Thymus (tissue), 11 donors: Measurements from ENCODE around the gene FAF1. TPM values are rescaled to one million over a fixed set of nuclear protein-coding genes. Genes with fewer than 3 reads are reported as not detected.

ENCODE experiments used
- DNase-seq, 9 donors: peaks; one replicate each; pipeline ENCODE4 v3.0.0-alpha.2; 2013; ENCODE audit warnings: low spot score in 9 of 9, low read depth in 6 of 9, missing footprints in 1 of 9
- H3K27ac ChIP-seq, 2 donors: one replicate each; pipeline ENCODE4 v1.5.1; 2013; ENCODE audit warnings: control low read depth in 1 of 2, low read depth in 1 of 2, low read length in 1 of 2, mild to moderate bottlenecking in 1 of 2, moderate library complexity in 1 of 2
- H3K27me3 ChIP-seq, 2 donors: one replicate each; pipeline ENCODE4 v1.5.1; 2013; ENCODE audit warnings: low read length in 1 of 2; ENCODE audit not compliant: control insufficient read depth in 2 of 2, insufficient read depth in 1 of 2
- H3K36me3 ChIP-seq, 2 donors: one replicate each; pipeline ENCODE4 v1.5.1; 2013; ENCODE audit warnings: low read length in 1 of 2, mild to moderate bottlenecking in 1 of 2, moderate library complexity in 1 of 2; ENCODE audit not compliant: control insufficient read depth in 2 of 2, insufficient read depth in 2 of 2
- H3K4me1 ChIP-seq, 2 donors: one replicate each; pipeline ENCODE4 v1.5.1; 2013; ENCODE audit warnings: low read length in 2 of 2; ENCODE audit not compliant: control insufficient read depth in 2 of 2, insufficient read depth in 2 of 2
- H3K4me3 ChIP-seq, 2 donors: one replicate each; pipeline ENCODE4 v1.5.1; 2013; ENCODE audit warnings: low read length in 2 of 2, control low read depth in 1 of 2, mild to moderate bottlenecking in 1 of 2
- H3K9me3 ChIP-seq, 2 donors: one replicate each; pipeline ENCODE4 v1.5.1; 2013; ENCODE audit warnings: low read length in 1 of 2, mild to moderate bottlenecking in 1 of 2; ENCODE audit not compliant: control insufficient read depth in 2 of 2, insufficient read depth in 1 of 2
- WGBS: extraction: QIAGEN DNeasy Blood & Tissue Kit; methylation state at CpG from one replicate; pipeline ENCODE4 v1.1.7; 2013; 5-methylcytosine and 5-hydroxymethylcytosine counted together
- polyA plus RNA-seq: library from polyadenylated mRNA; stranded (reverse); fragments of 200-250 nt; gene quantifications from one replicate; pipeline ENCODE4 v1.2.3, GENCODE V29; 2013
- total RNA-seq: library from RNA; stranded (reverse); fragments of 120-200 nt; gene quantifications from one replicate; pipeline ENCODE4 v1.2.4, GENCODE V29; 2013
- donor health status: healthy.

Gene FAF1
- total and polyA plus RNA-seq, 2 donors = 39.1 to 66.3 TPM

DNA sequence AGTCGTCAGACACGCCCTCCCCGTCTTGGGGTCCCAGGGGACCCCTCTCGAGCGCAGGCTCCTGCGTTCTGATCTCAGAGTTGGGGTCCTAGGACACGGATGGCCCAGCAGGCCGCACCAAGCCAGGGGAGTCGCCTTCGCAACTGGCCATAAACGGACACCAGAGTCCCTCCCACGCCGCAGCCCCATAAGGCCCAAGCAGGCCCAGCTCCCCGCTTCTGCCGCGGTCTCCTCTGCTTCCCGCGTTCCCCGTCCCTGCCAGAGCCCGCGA lies 537.5 kb downstream of the FAF1 start:
- no peaks in the 10 kb centered on the region for H3K9me3 ChIP-seq
- H3K27ac ChIP-seq = no peak overlapping the region
- 8% methylated on average over 21 of the region's 21 CpGs for WGBS
- no peaks in the 10 kb centered on the region for H3K36me3 ChIP-seq
- H3K4me3 ChIP-seq = no peak overlapping the region
- DNase-seq = no peak
- H3K4me1 ChIP-seq = peaks cover 14 to 29% of the 10 kb centered on the region in 2 donors
- peaks cover 97 to 98% of the 10 kb centered on the region in 2 donors for H3K27me3 ChIP-seq

DNA sequence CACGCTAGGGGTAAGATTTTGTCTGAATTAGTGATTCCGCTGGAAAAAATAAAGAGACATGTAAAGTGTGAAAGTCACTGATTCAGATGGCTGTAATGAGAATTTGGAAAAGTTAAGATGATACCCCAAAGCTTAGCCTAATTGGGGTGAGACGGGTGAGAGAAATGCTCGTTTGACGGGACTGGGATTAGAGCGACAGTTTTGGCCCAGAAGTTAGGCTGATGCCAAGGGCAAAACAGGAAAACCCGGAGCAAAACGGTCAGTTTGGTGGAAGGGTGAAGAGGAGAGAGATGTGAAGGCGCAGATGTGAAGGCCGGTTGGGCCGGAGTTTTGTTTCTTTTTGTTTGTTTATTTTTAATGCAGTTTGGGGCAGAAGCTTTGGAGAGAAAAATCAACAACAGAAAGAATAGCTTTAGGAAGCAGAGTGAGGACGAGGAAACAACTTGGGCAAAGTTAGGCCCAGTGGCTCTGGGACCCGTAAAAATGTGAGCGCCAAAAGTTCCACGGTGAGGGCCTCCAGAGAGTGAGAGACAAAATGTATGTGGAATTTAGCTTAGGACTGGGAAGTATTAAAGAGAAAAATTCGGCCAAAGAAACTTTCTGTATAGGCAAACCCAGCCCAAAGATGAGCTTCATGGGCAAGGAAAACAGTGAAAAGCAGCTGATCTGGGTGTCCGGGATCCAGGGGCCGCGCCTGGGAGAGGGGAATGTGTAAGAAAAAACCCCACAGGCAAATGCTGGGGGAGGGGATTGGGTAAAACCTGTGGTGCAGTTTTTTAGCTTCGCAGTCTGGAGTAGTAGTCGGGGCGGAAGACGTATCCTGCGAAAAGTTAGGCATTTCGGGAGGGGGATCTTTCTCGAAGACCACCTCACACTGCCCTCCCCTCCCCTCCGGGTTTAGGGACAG lies 538.0 kb downstream of the FAF1 start:
- no peak for DNase-seq
- Histone ChIP-seq H3K9me3 (peaks cover 0 to 4% of the 10 kb centered on the region in 2 donors), H3K4me1 (peaks cover 14 to 29% of the 10 kb centered on the region in 2 donors), H3K4me3 (no peak overlapping the region), H3K27me3 (peaks cover 98% of the 10 kb centered on the region in 2 donors), H3K27ac (no peak overlapping the region), H3K36me3 (no peaks in the 10 kb centered on the region)
- 21% methylated on average over 27 of the region's 27 CpGs for WGBS

DNA sequence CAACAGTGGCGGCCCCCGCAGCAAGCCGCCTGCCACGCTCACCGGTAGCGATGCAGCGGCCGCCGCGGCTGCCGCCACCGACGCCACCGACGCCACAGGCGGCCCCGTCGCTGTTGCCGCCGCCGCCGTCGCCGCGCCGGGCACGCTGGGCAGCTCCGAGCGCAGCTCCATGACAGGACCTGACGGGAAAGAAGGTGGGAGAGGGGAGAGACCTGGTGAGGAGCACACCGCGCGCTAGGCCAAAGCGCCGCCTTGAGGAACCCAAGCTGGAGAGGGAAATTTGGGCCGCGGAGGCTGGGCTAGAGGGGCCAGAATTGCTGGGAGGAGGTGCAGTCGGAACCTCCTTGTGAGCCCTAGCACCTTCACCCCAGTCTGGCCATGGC lies 538.7 kb downstream of the FAF1 start:
- peaks cover 0 to 4% of the 10 kb centered on the region in 2 donors for H3K9me3 ChIP-seq
- H3K4me3 ChIP-seq = peak overlapping the region in 1 of 2 donors; percentile 15
- H3K4me1 ChIP-seq = peaks cover 14 to 29% of the 10 kb centered on the region in 2 donors
- H3K36me3 ChIP-seq = no peaks in the 10 kb centered on the region
- DNase-seq = no peak
- H3K27me3 ChIP-seq = peaks cover 98% of the 10 kb centered on the region in 2 donors
- H3K27ac ChIP-seq = no peak overlapping the region
- 8% methylated on average over 38 of the region's 38 CpGs for WGBS

DNA sequence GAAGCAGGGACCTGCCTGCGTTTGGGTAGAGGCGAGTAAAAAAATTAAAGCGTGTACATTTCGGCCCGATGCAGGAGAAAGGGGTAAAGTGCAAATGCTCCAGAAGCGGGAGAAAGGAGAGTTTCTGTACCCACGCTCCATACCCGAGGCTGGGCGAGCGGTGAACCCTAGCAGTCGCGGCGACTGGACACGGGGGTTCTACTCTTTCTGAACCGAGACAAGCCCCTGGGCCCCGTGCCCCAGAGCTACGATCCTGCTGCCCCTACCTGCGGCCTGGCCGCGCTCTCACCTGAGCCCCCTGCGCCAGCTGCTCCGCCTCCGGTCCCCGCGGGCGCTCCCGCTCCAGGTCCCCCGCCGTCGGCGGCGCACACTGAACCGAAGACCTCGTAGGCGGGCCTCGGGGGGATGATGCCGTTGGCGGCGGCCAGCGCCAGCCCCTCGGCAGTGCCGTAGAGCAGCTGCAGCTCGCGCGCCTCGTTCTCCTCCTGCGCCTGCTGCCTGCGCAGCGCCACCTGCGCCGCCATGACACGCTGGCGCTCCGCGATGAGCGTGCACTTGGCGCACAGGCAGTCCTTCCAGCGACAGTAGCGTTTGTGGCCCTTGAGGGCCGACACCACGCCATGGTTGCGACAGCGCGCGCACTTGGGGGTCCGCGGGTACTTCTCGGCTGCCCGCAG lies 539.2 kb downstream of the FAF1 start:
- H3K36me3 ChIP-seq = no peaks in the 10 kb centered on the region
- peaks cover 14 to 29% of the 10 kb centered on the region in 2 donors for H3K4me1 ChIP-seq
- peak in 4 of 9 donors; percentile 13 to 57 (median 45) for DNase-seq
- peaks cover 98% of the 10 kb centered on the region in 2 donors for H3K27me3 ChIP-seq
- WGBS = 4% methylated on average over 69 of the region's 69 CpGs
- peak overlapping the region in 1 of 2 donors; percentile 15 for H3K4me3 ChIP-seq
- peaks cover 0 to 4% of the 10 kb centered on the region in 2 donors for H3K9me3 ChIP-seq
- no peak overlapping the region for H3K27ac ChIP-seq

DNA sequence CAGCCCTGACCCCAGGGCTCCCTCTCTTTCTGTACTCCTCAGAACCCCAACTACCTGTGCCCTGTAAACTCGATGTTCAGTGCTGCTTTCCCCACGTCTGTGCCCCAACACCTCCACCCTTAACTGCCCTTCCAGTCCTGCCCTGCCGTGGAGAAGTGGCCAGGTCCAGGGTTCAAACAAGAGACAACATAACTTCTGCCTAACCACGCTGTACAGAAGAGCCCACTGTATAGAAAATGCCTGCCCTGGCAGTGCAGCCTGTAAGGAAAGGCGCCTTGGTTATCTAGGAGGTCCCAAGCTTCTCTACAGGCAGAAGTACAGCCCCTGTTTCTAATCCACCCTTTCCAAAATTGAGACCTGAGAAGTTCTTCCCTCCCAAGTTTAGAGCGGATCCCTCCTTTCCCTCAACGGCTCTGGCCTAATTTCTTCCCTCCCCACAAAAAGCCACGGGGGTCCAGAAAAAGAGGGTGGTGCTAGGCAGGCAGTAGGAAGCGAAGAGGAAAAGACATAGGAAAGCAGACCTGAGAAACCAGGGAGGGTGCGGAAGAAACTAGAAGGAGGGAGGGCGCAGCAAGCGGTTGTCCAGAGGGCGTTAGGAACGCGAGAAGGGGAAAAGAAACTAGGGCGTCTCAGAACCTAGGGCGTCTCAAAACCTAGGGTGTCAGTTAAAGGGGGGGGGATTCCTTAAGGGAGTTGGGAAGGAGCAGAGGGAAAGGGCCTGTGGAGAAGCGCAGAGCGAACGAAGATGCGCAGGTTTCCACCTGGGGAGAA lies 540.0 kb downstream of the FAF1 start:
- no peak overlapping the region for H3K27ac ChIP-seq
- H3K4me1 ChIP-seq = peaks cover 14 to 27% of the 10 kb centered on the region in 2 donors
- peaks cover 0 to 4% of the 10 kb centered on the region in 2 donors for H3K9me3 ChIP-seq
- peaks cover 98% of the 10 kb centered on the region in 2 donors for H3K27me3 ChIP-seq
- 13% methylated on average over 21 of the region's 21 CpGs for WGBS
- no peak overlapping the region for H3K4me3 ChIP-seq
- no peaks in the 10 kb centered on the region for H3K36me3 ChIP-seq
- no peak for DNase-seq

DNA sequence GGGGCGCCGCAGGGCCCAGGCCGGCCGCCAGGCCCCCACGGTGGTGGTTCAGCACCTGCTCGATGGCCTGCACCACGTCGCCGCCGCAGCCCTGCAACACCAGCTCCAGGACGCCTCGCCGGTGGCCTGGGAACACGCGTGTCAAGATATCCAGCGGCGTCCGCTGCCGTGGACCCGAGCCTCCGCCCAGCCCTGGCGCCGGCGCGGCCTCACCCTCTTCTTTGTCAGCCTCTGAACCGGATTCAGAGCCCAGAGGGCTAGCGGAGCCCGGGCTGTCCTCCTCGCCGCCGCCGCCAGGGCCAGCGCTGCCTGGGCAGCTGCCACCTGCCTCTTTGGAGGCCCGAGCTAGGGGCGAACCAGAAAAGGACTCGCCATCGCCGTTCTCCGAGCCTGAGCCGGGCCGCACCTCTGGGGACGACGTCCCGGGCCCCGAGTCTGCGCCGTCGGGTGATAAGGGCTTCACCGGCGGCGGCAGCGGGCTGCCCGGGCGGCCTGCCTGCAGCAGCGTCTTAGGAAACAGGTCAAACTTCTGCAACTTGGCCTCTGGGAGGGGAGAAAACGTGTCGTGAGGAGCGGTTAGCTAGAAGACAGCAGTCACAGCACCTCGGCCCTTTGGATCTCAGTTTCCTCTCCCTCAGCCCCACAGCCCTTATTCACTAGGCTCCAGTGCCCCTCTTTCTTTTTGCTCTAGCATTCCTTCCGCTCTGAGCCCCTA lies 540.7 kb downstream of the FAF1 start:
- DNase-seq = no peak
- Histone ChIP-seq H3K27me3 (peaks cover 98% of the 10 kb centered on the region in 2 donors), H3K4me1 (peaks cover 14 to 20% of the 10 kb centered on the region in 2 donors), H3K4me3 (no peak overlapping the region), H3K36me3 (no peaks in the 10 kb centered on the region), H3K9me3 (peaks cover 0 to 4% of the 10 kb centered on the region in 2 donors), H3K27ac (no peak overlapping the region)
- 5% methylated on average over 60 of the region's 60 CpGs for WGBS

DNA sequence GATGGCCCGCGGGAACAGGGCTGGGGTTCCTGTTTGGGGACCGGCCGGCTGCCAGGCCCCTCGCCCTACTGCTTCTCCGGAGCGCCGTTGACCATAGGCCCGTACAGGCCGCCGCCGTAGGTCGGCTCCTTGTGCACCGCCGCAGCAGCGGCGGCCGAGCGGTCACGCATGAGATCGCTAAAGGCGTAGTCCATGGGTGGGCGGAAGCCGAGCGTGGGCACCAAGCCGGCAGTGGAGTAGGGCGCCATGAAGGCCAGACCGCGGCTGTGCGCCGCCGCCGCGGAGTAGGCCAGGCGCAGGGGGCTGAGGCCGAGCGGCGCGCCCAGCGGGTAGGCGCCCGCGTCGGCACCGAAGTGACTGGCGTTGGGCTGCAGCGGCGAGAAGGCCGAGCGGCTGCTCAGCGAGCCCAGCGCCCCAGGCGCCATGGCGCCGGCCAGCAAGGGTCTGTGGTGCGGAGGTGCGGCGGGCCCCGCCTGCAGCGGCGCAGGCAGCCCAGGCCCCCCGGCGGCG lies 541.4 kb downstream of the FAF1 start:
- H3K9me3 ChIP-seq = peaks cover 0 to 4% of the 10 kb centered on the region in 2 donors
- peaks cover 96 to 98% of the 10 kb centered on the region in 2 donors for H3K27me3 ChIP-seq
- no peak for DNase-seq
- peaks cover 13 to 14% of the 10 kb centered on the region in 2 donors for H3K4me1 ChIP-seq
- H3K36me3 ChIP-seq = no peaks in the 10 kb centered on the region
- H3K4me3 ChIP-seq = no peak overlapping the region
- no peak overlapping the region for H3K27ac ChIP-seq
- 3% methylated on average over 64 of the region's 64 CpGs for WGBS

DNA sequence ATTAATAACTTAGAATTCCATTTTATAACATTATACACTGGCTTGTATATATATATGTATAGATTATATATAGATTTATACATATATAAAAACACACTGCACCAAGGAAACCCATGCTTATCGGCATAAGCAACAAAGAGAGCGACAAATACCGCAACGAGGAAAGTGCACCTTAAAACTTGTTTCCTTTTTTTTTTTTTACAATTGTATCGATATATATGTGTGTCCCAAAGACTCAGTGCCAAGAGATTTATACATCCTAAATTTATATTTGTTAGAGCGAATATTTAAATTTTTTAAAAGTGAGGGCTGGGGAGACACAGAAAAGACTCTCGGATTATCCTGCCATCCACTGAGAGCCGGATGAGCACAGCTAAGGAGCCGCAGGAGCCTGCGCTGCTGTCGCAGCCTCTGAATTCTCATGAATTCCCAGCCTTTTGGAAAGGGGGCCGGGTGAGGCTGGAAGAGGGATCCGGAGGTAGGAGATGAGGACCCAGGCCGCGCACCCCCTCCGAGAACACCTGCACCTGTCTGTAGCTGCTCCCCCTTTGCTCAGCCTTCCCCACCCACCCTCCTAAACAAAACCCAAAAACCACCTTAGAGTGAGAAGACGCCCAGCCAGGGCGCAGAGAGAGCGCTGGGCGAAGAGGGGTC lies 542.0 kb downstream of the FAF1 start:
- no peaks in the 10 kb centered on the region for H3K36me3 ChIP-seq
- peaks cover 9% of the 10 kb centered on the region in 2 donors for H3K4me1 ChIP-seq
- 14% methylated on average over 20 of the region's 20 CpGs for WGBS
- no peak overlapping the region for H3K4me3 ChIP-seq
- H3K27me3 ChIP-seq = peaks cover 91 to 97% of the 10 kb centered on the region in 2 donors
- H3K9me3 ChIP-seq = peaks cover 0 to 4% of the 10 kb centered on the region in 2 donors
- no peak for DNase-seq
- no peak overlapping the region for H3K27ac ChIP-seq
